ENCODE data around the gene ZDHHC8.

The ZDHHC8 gene

GRCh38 chr22:20121856-20122415 lies 9.7 kb upstream of the ZDHHC8 start:
- Histone ChIP-seq H3K9ac (ENCODE audit: low read length) (no peak overlapping the region), H3K9me3 (ENCODE audit: control insufficient read depth, low read length) (no peaks in the 10 kb centered on the region), H3K27me3 (ENCODE audit: control insufficient read depth, insufficient read depth, low read length) (no peaks in the 10 kb centered on the region), H3K4me1 (ENCODE audit: control insufficient read depth, insufficient read depth, low read length) (peaks cover 9% of the 10 kb centered on the region), H3K36me3 (ENCODE audit: control insufficient read depth, insufficient read depth, low read length) (peaks cover 6% of the 10 kb centered on the region), H3K4me3 (ENCODE audit: low read length) (no peak overlapping the region)

- H3K36me3 ChIP-seq (ENCODE audit: control insufficient read depth, insufficient read depth, low read length): peaks cover 6% of the 10 kb centered on the region
- H3K4me1 ChIP-seq (ENCODE audit: control insufficient read depth, insufficient read depth, low read length): peaks cover 5% of the 10 kb centered on the region
- H3K9me3 ChIP-seq (ENCODE audit: control insufficient read depth, low read length): no peaks in the 10 kb centered on the region
- no peaks in the 10 kb centered on the region for H3K27me3 ChIP-seq (ENCODE audit: control insufficient read depth, insufficient read depth, low read length)
- no peak overlapping the region for H3K9ac ChIP-seq (ENCODE audit: low read length)
- H3K4me3 ChIP-seq (ENCODE audit: low read length): no peak overlapping the region
Measured at GRCh38 chr22:20123366-20124082, 8.1 kb upstream of the ZDHHC8 start.

GRCh38 chr22:20124083-20124787 lies 7.4 kb upstream of the ZDHHC8 start:
- no peaks in the 10 kb centered on the region for H3K9me3 ChIP-seq (ENCODE audit: control insufficient read depth, low read length)
- no peak overlapping the region for H3K9ac ChIP-seq (ENCODE audit: low read length)
- no peak overlapping the region for H3K4me3 ChIP-seq (ENCODE audit: low read length)
- no peaks in the 10 kb centered on the region for H3K27me3 ChIP-seq (ENCODE audit: control insufficient read depth, insufficient read depth, low read length)
- peaks cover 6% of the 10 kb centered on the region for H3K36me3 ChIP-seq (ENCODE audit: control insufficient read depth, insufficient read depth, low read length)
- H3K4me1 ChIP-seq (ENCODE audit: control insufficient read depth, insufficient read depth, low read length): no peaks in the 10 kb centered on the region

GRCh38 chr22:20125201-20126174 lies 6.1 kb upstream of the ZDHHC8 start:
- Histone ChIP-seq H3K9ac (ENCODE audit: low read length) (no peak overlapping the region), H3K36me3 (ENCODE audit: control insufficient read depth, insufficient read depth, low read length) (peaks cover 6% of the 10 kb centered on the region), H3K9me3 (ENCODE audit: control insufficient read depth, low read length) (no peaks in the 10 kb centered on the region), H3K4me3 (ENCODE audit: low read length) (no peak overlapping the region), H3K4me1 (ENCODE audit: control insufficient read depth, insufficient read depth, low read length) (peaks cover 3% of the 10 kb centered on the region), H3K27me3 (ENCODE audit: control insufficient read depth, insufficient read depth, low read length) (no peaks in the 10 kb centered on the region)

GRCh38 chr22:20126284-20127029 lies 5.1 kb upstream of the ZDHHC8 start:
- peaks cover 6% of the 10 kb centered on the region for H3K4me1 ChIP-seq (ENCODE audit: control insufficient read depth, insufficient read depth, low read length)
- no peaks in the 10 kb centered on the region for H3K27me3 ChIP-seq (ENCODE audit: control insufficient read depth, insufficient read depth, low read length)
- H3K9me3 ChIP-seq (ENCODE audit: control insufficient read depth, low read length): no peaks in the 10 kb centered on the region
- H3K36me3 ChIP-seq (ENCODE audit: control insufficient read depth, insufficient read depth, low read length): peaks cover 6% of the 10 kb centered on the region
- no peak overlapping the region for H3K9ac ChIP-seq (ENCODE audit: low read length)
- H3K4me3 ChIP-seq (ENCODE audit: low read length): no peak overlapping the region

- no peak overlapping the region for H3K9ac ChIP-seq (ENCODE audit: low read length)
- H3K4me1 ChIP-seq (ENCODE audit: control insufficient read depth, insufficient read depth, low read length): peaks cover 9% of the 10 kb centered on the region
- H3K27me3 ChIP-seq (ENCODE audit: control insufficient read depth, insufficient read depth, low read length): no peaks in the 10 kb centered on the region
- H3K9me3 ChIP-seq (ENCODE audit: control insufficient read depth, low read length): no peaks in the 10 kb centered on the region
- no peak overlapping the region for H3K4me3 ChIP-seq (ENCODE audit: low read length)
- peaks cover 6% of the 10 kb centered on the region for H3K36me3 ChIP-seq (ENCODE audit: control insufficient read depth, insufficient read depth, low read length)
Measured at GRCh38 chr22:20127318-20127868, 4.2 kb upstream of the ZDHHC8 start.

- Histone ChIP-seq H3K4me1 (ENCODE audit: control insufficient read depth, insufficient read depth, low read length) (peaks cover 15% of the 10 kb centered on the region), H3K36me3 (ENCODE audit: control insufficient read depth, insufficient read depth, low read length) (peaks cover 6% of the 10 kb centered on the region), H3K9me3 (ENCODE audit: control insufficient read depth, low read length) (no peaks in the 10 kb centered on the region), H3K4me3 (ENCODE audit: low read length) (no peak overlapping the region), H3K9ac (ENCODE audit: low read length) (no peak overlapping the region), H3K27me3 (ENCODE audit: control insufficient read depth, insufficient read depth, low read length) (no peaks in the 10 kb centered on the region)
Measured at GRCh38 chr22:20127869-20128618, 3.6 kb upstream of the ZDHHC8 start.

- peaks cover 6% of the 10 kb centered on the region for H3K36me3 ChIP-seq (ENCODE audit: control insufficient read depth, insufficient read depth, low read length)
- no peak overlapping the region for H3K9ac ChIP-seq (ENCODE audit: low read length)
- no peaks in the 10 kb centered on the region for H3K27me3 ChIP-seq (ENCODE audit: control insufficient read depth, insufficient read depth, low read length)
- peaks cover 16% of the 10 kb centered on the region for H3K4me1 ChIP-seq (ENCODE audit: control insufficient read depth, insufficient read depth, low read length)
- H3K9me3 ChIP-seq (ENCODE audit: control insufficient read depth, low read length): no peaks in the 10 kb centered on the region
- no peak overlapping the region for H3K4me3 ChIP-seq (ENCODE audit: low read length)
Measured at GRCh38 chr22:20128619-20128901, 3.0 kb upstream of the ZDHHC8 start.

- Histone ChIP-seq H3K9me3 (ENCODE audit: control insufficient read depth, low read length) (no peaks in the 10 kb centered on the region), H3K4me3 (ENCODE audit: low read length) (no peak overlapping the region), H3K36me3 (ENCODE audit: control insufficient read depth, insufficient read depth, low read length) (peaks cover 6% of the 10 kb centered on the region), H3K4me1 (ENCODE audit: control insufficient read depth, insufficient read depth, low read length) (peaks cover 20% of the 10 kb centered on the region), H3K9ac (ENCODE audit: low read length) (no peak overlapping the region), H3K27me3 (ENCODE audit: control insufficient read depth, insufficient read depth, low read length) (no peaks in the 10 kb centered on the region)
Measured at GRCh38 chr22:20128902-20129746, 2.5 kb upstream of the ZDHHC8 start.

GRCh38 chr22:20129747-20130014 lies 1.9 kb upstream of the ZDHHC8 start:
- Histone ChIP-seq H3K27me3 (ENCODE audit: control insufficient read depth, insufficient read depth, low read length) (no peaks in the 10 kb centered on the region), H3K4me1 (ENCODE audit: control insufficient read depth, insufficient read depth, low read length) (peaks cover 20% of the 10 kb centered on the region), H3K9ac (ENCODE audit: low read length) (no peak overlapping the region), H3K4me3 (ENCODE audit: low read length) (no peak overlapping the region), H3K36me3 (ENCODE audit: control insufficient read depth, insufficient read depth, low read length) (peaks cover 6% of the 10 kb centered on the region), H3K9me3 (ENCODE audit: control insufficient read depth, low read length) (no peaks in the 10 kb centered on the region)
